Uterus (tissue), 4 donors: ENCODE data around the gene DEPDC4. TPM values are rescaled to one million over a fixed set of nuclear protein-coding genes. Genes with fewer than 3 reads are reported as not detected.

Experiments used
- DNase-seq, 2 donors: peaks; one replicate each; pipeline ENCODE4 v3.0.0-alpha.2; 2019 to 2020
- H3K27ac ChIP-seq, 2 donors: fragments of 200-600 bp; sonication (generic); 1 replicate in 1 of 2; 2 replicates in 1 of 2; pipeline ENCODE4 v1.5.1; 2016 to 2018
- H3K27me3 ChIP-seq, 2 donors: fragments of 200-600 bp; sonication (generic); one replicate each; pipeline ENCODE4 v1.5.1; 2018 to 2019; ENCODE audit warnings: control low read depth in 1 of 2
- H3K36me3 ChIP-seq, 2 donors: fragments of 200-600 bp; sonication (generic); one replicate each; pipeline ENCODE4 v1.5.1; 2019; ENCODE audit warnings: control low read depth in 1 of 2
- H3K4me1 ChIP-seq, 2 donors: fragments of 200-600 bp; sonication (generic); one replicate each; pipeline ENCODE4 v1.5.1; 2018 to 2019; ENCODE audit warnings: control low read depth in 1 of 2
- H3K4me3 ChIP-seq, 2 donors: fragments of 200-600 bp; sonication (generic); 1 replicate in 1 of 2; 2 replicates in 1 of 2; pipeline ENCODE4 v1.5.1; 2018 to 2019; ENCODE audit warnings: mild to moderate bottlenecking in 1 of 2
- H3K9me3 ChIP-seq, 2 donors: fragments of 200-600 bp; sonication (generic); one replicate each; pipeline ENCODE4 v1.5.1; 2019; ENCODE audit warnings: control low read depth in 1 of 2
- POLR2A ChIP-seq, 2 donors: fragments of 450-650 bp; IDR thresholded peaks; one replicate each; pipeline ENCODE4 v1.6.1; 2016; ENCODE audit warnings: antibody characterized with exemption in 2 of 2, mild to moderate bottlenecking in 1 of 2, moderate library complexity in 1 of 2
- intact Hi-C: fragments of 100-400 bp; cut with DNase I; formaldehyde crosslinking; loops from one replicate; pipeline ENCODE4 v1.15.1; 2023; ENCODE audit warnings: low total_unique reads
- total RNA-seq, 4 donors: library from RNA; depleted of rRNA in 3 of 4; stranded (reverse); fragments of >200 nt in 3 of 4; gene quantifications; one replicate each; pipeline versions ENCODE4 v1.1.0 to v1.2.4, GENCODE V29; 2014 to 2023
- TF ChIP-seq, protein P1 (sequence below), 4 experiments: fragments of 200-600 bp in 2 of 4; fragments of 450-650 bp in 2 of 4; sonication (generic) in 2 of 4; IDR thresholded peaks; one replicate each; pipeline ENCODE4 v1.5.1; 2016 to 2019; ENCODE audit warnings: antibody characterized with exemption in 4 of 4, mild to moderate bottlenecking in 2 of 4, moderate library complexity in 1 of 4
- donor health status: DM: yes; HTN: yes; CAD: no.

The DEPDC4 gene
- total RNA-seq, 4 donors from 2014 or later = 1.2 to 11.1 (median 1.6) TPM; not detected in 1

DNA sequence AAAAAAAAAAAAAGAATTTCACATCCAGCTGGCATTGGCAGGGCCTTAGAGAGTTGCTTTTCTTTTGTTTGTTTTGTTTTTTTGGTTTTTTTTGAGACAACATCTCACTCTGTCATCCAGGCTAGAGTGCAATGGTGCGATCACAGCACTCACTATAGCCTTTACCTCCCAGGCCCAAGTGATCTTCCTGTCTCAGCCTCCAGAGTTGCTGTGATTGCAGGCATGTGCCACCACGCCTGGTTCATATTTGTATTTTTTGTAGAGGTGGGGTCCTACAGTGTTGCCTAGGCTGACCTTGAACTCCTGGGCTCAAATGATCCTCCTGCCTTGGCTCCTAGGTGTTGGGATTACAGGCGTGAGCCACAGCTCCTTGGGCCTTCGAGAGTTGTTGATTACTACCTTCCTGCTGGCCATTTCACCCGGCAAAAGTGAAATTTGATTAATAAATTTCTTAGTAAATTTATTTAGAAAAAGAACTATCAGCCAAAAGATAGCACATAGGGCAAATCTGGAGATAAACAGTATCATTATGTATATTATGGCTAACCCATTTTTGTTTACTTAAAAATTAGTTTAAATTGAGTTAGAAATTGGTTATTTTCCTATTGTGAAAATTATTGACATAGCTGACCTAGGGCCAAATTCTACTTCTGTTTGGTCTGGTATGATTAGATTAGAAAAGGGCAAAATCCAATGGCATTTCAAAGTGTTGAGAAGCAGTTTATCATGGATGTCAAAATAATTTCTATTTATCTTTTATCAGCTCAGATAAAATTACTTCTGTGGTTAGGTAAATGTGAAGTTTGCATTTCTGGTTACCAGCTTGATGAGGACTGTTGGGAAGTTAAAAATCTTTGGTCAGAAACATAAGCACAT lies 53.6 kb downstream of the DEPDC4 start:
- Histone ChIP-seq H3K4me3 (no peak overlapping the region), H3K27me3 (no peaks in the 10 kb centered on the region), H3K36me3 (no peaks in the 10 kb centered on the region), H3K9me3 (no peaks in the 10 kb centered on the region), H3K27ac (no peak overlapping the region), H3K4me1 (no peaks in the 10 kb centered on the region)
- no peak for TF ChIP-seq POLR2A (IDR thresholded peaks at IDR 0.05)
- no peak for DNase-seq
- intact Hi-C loops = no loop called here

DNA sequence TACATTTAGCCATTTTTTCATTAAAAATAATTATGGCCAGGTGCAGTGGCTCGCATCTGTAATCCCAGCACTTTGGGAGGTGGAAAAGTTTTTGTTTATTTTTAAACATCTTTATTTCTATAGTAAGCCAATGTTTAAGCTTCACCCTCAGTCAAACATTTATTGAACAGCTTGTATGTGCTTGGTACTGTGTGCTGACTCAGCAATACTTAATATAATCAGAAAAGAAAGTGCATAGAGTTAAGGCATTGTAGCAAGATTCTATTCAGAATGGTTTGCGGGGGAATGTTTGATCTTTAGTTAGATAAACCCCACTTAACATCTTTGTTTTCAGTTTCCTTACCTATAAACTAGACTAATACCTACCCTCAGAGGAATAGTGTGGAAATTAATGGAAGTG lies 55.2 kb downstream of the DEPDC4 start:
- no peaks in the 10 kb centered on the region for H3K27me3 ChIP-seq
- no peak overlapping the region for H3K4me3 ChIP-seq
- no peaks in the 10 kb centered on the region for H3K36me3 ChIP-seq
- no peaks in the 10 kb centered on the region for H3K9me3 ChIP-seq
- no peak for TF ChIP-seq POLR2A (IDR thresholded peaks at IDR 0.05)
- TF ChIP-seq, protein P1, sequence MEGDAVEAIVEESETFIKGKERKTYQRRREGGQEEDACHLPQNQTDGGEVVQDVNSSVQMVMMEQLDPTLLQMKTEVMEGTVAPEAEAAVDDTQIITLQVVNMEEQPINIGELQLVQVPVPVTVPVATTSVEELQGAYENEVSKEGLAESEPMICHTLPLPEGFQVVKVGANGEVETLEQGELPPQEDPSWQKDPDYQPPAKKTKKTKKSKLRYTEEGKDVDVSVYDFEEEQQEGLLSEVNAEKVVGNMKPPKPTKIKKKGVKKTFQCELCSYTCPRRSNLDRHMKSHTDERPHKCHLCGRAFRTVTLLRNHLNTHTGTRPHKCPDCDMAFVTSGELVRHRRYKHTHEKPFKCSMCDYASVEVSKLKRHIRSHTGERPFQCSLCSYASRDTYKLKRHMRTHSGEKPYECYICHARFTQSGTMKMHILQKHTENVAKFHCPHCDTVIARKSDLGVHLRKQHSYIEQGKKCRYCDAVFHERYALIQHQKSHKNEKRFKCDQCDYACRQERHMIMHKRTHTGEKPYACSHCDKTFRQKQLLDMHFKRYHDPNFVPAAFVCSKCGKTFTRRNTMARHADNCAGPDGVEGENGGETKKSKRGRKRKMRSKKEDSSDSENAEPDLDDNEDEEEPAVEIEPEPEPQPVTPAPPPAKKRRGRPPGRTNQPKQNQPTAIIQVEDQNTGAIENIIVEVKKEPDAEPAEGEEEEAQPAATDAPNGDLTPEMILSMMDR (IDR thresholded peaks at IDR 0.05) = no peak
- DNase-seq = no peak
- intact Hi-C loops = no loop called here
- H3K27ac ChIP-seq = no peak overlapping the region
- no peaks in the 10 kb centered on the region for H3K4me1 ChIP-seq

DNA sequence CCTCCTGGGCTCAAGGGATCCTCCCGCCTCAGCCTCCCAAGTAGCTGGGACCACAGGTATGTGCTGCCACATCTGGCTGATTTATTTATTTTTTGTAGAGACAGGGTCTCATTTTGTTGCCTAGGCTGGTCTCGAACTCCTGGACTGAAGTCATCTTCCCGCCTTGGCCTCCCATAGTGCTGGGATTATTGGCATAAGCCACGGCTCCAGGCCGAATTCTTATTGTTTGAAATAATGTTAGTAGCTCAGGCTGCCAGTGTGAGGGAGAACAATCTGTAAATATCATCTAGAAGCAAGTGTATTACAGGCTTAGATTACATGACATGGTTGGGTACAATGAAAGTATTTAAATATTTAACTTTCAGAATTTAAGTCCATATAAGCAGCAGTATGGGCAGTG lies 58.0 kb downstream of the DEPDC4 start:
- Histone ChIP-seq H3K9me3 (no peaks in the 10 kb centered on the region), H3K4me1 (no peaks in the 10 kb centered on the region), H3K27me3 (no peaks in the 10 kb centered on the region), H3K4me3 (no peak overlapping the region), H3K27ac (no peak overlapping the region), H3K36me3 (no peaks in the 10 kb centered on the region)
- no peak for DNase-seq
- TF ChIP-seq, protein P1 (IDR thresholded peaks at IDR 0.05) = no peak
- no peak for TF ChIP-seq POLR2A (IDR thresholded peaks at IDR 0.05)
- intact Hi-C loops = no loop called here

DNA sequence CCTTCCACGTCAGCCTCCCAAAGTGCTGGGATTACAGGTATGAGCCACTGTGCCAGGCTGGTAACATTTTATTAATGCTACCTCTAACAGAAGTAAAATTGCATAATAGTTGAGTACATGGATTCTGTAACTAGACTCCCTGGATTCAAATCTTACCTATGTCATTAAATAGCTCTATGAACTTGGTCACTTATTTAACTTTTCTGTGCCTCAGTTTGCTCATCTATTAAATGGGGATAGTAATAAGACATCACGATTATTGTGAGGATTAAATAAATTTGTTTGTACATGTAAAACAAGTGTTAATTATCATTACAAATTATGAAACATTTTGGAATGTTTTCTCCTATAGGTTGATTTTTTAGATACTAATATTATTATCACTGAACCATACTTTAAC lies 59.6 kb downstream of the DEPDC4 start:
- Histone ChIP-seq H3K27me3 (no peaks in the 10 kb centered on the region), H3K4me3 (no peak overlapping the region), H3K9me3 (no peaks in the 10 kb centered on the region), H3K4me1 (no peaks in the 10 kb centered on the region), H3K36me3 (no peaks in the 10 kb centered on the region), H3K27ac (no peak overlapping the region)
- TF ChIP-seq, protein P1 (IDR thresholded peaks at IDR 0.05) = no peak
- no peak for TF ChIP-seq POLR2A (IDR thresholded peaks at IDR 0.05)
- intact Hi-C loops = no loop called here
- no peak for DNase-seq

DNA sequence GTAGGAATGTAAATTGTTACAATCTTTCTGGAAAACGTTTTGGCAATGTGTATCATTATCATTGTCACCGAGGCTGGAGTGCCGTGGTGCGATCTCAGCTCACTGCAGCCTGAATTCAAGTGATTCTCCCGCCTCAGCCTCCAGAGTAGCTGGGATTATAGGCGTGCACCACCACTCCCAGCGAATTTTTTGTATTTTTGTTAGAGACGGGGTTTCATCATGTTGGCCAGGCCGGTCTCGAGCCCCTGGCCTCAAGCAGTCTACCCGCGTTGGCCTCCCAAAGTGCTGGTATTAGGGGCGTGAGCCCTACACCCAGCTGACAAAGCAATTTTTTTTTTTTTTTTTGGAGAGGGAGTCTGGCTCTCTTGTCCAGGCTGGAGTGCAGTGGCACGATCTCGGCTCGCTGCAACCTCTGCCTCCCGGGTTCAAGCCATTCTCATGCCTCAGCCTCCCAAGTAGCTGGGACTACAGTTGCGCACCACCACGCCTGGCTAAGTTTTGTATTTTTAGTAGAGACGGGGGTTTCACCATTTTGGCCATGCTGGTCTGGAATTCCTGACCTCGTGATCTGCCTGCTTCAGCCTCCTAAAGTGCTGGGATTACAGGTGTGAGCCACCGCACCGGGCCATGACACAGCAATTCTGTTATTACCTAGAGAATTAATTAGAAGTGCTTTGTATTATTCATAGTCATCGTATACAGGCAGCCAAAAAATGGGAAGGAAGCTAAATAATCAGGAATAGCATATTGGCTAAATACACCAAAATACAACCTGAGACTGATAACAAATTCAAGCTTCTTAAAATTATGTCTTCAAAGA lies 65.1 kb downstream of the DEPDC4 start:
- intact Hi-C loops = no loop called here
- H3K27ac ChIP-seq = no peak overlapping the region
- H3K4me3 ChIP-seq = peak overlapping the region in 1 of 2 donors; percentile 78
- H3K36me3 ChIP-seq = no peaks in the 10 kb centered on the region
- no peaks in the 10 kb centered on the region for H3K4me1 ChIP-seq
- DNase-seq = no peak
- H3K9me3 ChIP-seq = no peaks in the 10 kb centered on the region
- no peak for TF ChIP-seq POLR2A (IDR thresholded peaks at IDR 0.05)
- TF ChIP-seq, protein P1 (IDR thresholded peaks at IDR 0.05) = no peak
- no peaks in the 10 kb centered on the region for H3K27me3 ChIP-seq
